Ovary (tissue), 3 donors: ENCODE results near the gene TGM5.

Source experiments
- CTCF ChIP-seq, 3 donors: fragments of 450-650 bp in 2 of 3; fragments of 200-600 bp in 1 of 3; IDR thresholded peaks; one replicate each; pipeline versions ENCODE4 v1.5.1 to v1.8.0; 2016 to 2022; ENCODE audit warnings: antibody characterized with exemption in 3 of 3, mild to moderate bottlenecking in 1 of 3
- POLR2A ChIP-seq: fragments of 450-650 bp; IDR thresholded peaks from one replicate; pipeline ENCODE4 v1.6.1; 2017; ENCODE audit warnings: antibody characterized with exemption, mild to moderate bottlenecking, moderate library complexity
- donor health status: DM: no; HTN: no; CAD: no.

GRCh38 chr15:43210172-43210745, 56.5 kb downstream of the TGM5 start:
- TF ChIP-seq CTCF (IDR thresholded peaks at IDR 0.05) (no peak), POLR2A (no peak)
